ENCODE results near the gene PPP2R2C. TPM values are rescaled to one million over a fixed set of nuclear protein-coding genes. Genes with fewer than 3 reads are reported as not detected.

The PPP2R2C gene
- polyA plus RNA-seq, 1 donor from 2014 or later: 34.4 TPM

DNA sequence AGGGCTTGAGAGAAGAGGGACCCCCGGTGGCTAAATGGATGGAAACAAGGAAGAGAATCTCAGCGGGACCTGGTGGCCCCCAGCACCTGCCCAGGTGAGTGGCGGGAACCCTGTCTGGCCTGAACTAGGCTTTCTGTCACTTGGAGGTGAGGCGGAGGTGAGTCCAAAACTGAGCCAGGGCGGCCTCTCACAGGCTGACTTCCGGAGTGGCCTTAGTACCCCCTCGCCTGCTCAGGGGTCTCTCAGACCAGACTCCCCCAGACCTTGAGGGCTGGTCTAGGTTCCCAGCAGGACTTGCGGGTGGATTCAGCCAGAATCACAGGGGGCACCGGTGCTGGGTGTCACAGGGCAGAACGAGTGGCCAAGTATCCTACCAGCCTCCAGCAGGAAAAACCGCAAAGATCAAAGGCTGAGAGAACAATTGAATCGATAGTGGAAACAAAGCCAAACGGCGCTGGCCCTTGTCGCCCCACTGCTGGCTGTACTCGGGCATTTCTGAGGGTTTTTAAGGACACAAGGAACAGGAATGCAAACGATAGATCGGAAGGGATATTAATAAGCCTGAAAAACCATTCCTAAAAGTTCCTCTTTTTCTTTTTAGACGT is 135.0 kb downstream of the PPP2R2C start:
- H4K20me1 ChIP-seq (ENCODE audit: insufficient read depth): no peaks in the 10 kb centered on the region
- no peaks in the 10 kb centered on the region for H3F3A ChIP-seq (ENCODE audit: insufficient read depth, low read length, poor library complexity, severe bottlenecking)
- no peaks in the 10 kb centered on the region for H3K9me2 ChIP-seq (ENCODE audit: insufficient read depth, low read length)
- no peak overlapping the region for H3K9ac ChIP-seq (ENCODE audit: low read length)
- TF ChIP-seq EP300 (conservative IDR thresholded peaks at IDR 0.05; ENCODE audit: poor library complexity, severe bottlenecking) (no peak), TAF1 (IDR thresholded peaks at IDR 0.05; ENCODE audit: low read depth) (no peak), RAD21 (conservative IDR thresholded peaks at IDR 0.05) (no peak), EZH2 (IDR thresholded peaks at IDR 0.05; ENCODE audit: borderline replicate concordance, insufficient read depth, low read length, poor library complexity, severe bottlenecking) (no peak), POLR2AphosphoS5 (IDR thresholded peaks at IDR 0.05) (no peak), SMC3 (conservative IDR thresholded peaks at IDR 0.05; ENCODE audit: poor library complexity) (no peak), MXI1 (conservative IDR thresholded peaks at IDR 0.05; ENCODE audit: poor library complexity, severe bottlenecking) (no peak)
- TF ChIP-seq, protein P1, sequence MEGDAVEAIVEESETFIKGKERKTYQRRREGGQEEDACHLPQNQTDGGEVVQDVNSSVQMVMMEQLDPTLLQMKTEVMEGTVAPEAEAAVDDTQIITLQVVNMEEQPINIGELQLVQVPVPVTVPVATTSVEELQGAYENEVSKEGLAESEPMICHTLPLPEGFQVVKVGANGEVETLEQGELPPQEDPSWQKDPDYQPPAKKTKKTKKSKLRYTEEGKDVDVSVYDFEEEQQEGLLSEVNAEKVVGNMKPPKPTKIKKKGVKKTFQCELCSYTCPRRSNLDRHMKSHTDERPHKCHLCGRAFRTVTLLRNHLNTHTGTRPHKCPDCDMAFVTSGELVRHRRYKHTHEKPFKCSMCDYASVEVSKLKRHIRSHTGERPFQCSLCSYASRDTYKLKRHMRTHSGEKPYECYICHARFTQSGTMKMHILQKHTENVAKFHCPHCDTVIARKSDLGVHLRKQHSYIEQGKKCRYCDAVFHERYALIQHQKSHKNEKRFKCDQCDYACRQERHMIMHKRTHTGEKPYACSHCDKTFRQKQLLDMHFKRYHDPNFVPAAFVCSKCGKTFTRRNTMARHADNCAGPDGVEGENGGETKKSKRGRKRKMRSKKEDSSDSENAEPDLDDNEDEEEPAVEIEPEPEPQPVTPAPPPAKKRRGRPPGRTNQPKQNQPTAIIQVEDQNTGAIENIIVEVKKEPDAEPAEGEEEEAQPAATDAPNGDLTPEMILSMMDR (IDR thresholded peaks at IDR 0.05; ENCODE audit: poor library complexity, severe bottlenecking): no peak
- TF ChIP-seq, protein P2, sequence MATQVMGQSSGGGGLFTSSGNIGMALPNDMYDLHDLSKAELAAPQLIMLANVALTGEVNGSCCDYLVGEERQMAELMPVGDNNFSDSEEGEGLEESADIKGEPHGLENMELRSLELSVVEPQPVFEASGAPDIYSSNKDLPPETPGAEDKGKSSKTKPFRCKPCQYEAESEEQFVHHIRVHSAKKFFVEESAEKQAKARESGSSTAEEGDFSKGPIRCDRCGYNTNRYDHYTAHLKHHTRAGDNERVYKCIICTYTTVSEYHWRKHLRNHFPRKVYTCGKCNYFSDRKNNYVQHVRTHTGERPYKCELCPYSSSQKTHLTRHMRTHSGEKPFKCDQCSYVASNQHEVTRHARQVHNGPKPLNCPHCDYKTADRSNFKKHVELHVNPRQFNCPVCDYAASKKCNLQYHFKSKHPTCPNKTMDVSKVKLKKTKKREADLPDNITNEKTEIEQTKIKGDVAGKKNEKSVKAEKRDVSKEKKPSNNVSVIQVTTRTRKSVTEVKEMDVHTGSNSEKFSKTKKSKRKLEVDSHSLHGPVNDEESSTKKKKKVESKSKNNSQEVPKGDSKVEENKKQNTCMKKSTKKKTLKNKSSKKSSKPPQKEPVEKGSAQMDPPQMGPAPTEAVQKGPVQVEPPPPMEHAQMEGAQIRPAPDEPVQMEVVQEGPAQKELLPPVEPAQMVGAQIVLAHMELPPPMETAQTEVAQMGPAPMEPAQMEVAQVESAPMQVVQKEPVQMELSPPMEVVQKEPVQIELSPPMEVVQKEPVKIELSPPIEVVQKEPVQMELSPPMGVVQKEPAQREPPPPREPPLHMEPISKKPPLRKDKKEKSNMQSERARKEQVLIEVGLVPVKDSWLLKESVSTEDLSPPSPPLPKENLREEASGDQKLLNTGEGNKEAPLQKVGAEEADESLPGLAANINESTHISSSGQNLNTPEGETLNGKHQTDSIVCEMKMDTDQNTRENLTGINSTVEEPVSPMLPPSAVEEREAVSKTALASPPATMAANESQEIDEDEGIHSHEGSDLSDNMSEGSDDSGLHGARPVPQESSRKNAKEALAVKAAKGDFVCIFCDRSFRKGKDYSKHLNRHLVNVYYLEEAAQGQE (IDR thresholded peaks at IDR 0.05; ENCODE audit: borderline replicate concordance): no peak
- no peak overlapping the region for H2AFZ ChIP-seq (ENCODE audit: low read depth, low read length)
- H3K4me2 ChIP-seq (ENCODE audit: low read length): no peak overlapping the region
- no peaks in the 10 kb centered on the region for H3K9me3 ChIP-seq (ENCODE audit: low read length)
- no peak overlapping the region for H3K4me3 ChIP-seq (ENCODE audit: low read length)
- no peaks in the 10 kb centered on the region for H3K79me2 ChIP-seq (replicated peaks; ENCODE audit: insufficient read depth, low read length)
- no peak overlapping the region for H3K27ac ChIP-seq (ENCODE audit: low read length)
- no peaks in the 10 kb centered on the region for H3K27me3 ChIP-seq (ENCODE audit: insufficient read depth, low read depth, low read length)
- no peaks in the 10 kb centered on the region for H3K36me3 ChIP-seq (ENCODE audit: insufficient read depth, low read length)

DNA sequence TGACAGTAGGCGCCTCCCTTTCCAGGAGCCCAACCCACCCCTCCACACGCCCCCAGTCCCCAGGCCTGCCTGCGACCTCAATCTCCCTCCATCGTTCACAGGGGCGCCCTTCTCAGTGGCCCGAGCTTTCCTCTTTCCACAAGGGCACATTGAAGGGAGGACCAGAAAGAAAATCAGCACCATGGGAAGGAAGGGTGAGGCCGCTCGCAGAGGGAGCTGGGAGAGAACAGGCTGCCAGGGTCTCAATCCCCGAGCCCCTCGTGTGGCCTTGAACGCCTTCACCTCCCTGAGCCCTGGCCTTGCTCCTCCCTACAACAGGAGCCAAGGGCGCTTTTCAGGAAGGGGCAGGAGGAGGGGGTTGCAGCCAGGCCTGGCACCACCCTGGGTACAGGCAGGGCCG is 136.2 kb downstream of the PPP2R2C start:
- no peak overlapping the region for H3K4me3 ChIP-seq (ENCODE audit: low read length)
- no peak overlapping the region for H3K4me2 ChIP-seq (ENCODE audit: low read length)
- H3K27me3 ChIP-seq (ENCODE audit: insufficient read depth, low read depth, low read length): no peaks in the 10 kb centered on the region
- no peaks in the 10 kb centered on the region for H3F3A ChIP-seq (ENCODE audit: insufficient read depth, low read length, poor library complexity, severe bottlenecking)
- H3K9me3 ChIP-seq (ENCODE audit: low read length): peaks cover 4% of the 10 kb centered on the region
- TF ChIP-seq EP300 (conservative IDR thresholded peaks at IDR 0.05; ENCODE audit: poor library complexity, severe bottlenecking): no peak
- TF ChIP-seq POLR2AphosphoS5 (IDR thresholded peaks at IDR 0.05): no peak
- no peak overlapping the region for H2AFZ ChIP-seq (ENCODE audit: low read depth, low read length)
- H3K36me3 ChIP-seq (ENCODE audit: insufficient read depth, low read length): no peaks in the 10 kb centered on the region
- no peak overlapping the region for H3K9ac ChIP-seq (ENCODE audit: low read length)
- H3K79me2 ChIP-seq (replicated peaks; ENCODE audit: insufficient read depth, low read length): no peaks in the 10 kb centered on the region
- no peak overlapping the region for H3K27ac ChIP-seq (ENCODE audit: low read length)
- H4K20me1 ChIP-seq (ENCODE audit: insufficient read depth): no peaks in the 10 kb centered on the region
- H3K9me2 ChIP-seq (ENCODE audit: insufficient read depth, low read length): no peaks in the 10 kb centered on the region
